ENCODE data around the gene MVB12B. TPM values are rescaled to one million over a fixed set of nuclear protein-coding genes. Genes with fewer than 3 reads are reported as not detected.
"Not testable (repeated sequence)": the region's sequence is repeated elsewhere in the genome, so short reads cannot be mapped to it uniquely, and the experiment has no call there.

The MVB12B gene
- total RNA-seq, 1 experiment from 2014 or later = 5.7 TPM

GRCh38 chr9:126474786-126475485 is 148.3 kb downstream of the MVB12B start (continued):
- no peak for TF ChIP-seq USF2 (CRISPR knock-in tag; IDR thresholded peaks at IDR 0.05)
- TF ChIP-seq GTF2I (CRISPR knock-in tag; conservative IDR thresholded peaks at IDR 0.05) = no peak
- TF ChIP-seq ARID4B (CRISPR knock-in tag; IDR thresholded peaks at IDR 0.05; ENCODE audit: borderline replicate concordance) = no peak
- no peak for TF ChIP-seq ZBTB21 (CRISPR knock-in tag; IDR thresholded peaks at IDR 0.05; ENCODE audit: borderline replicate concordance)

- peaks cover 6% of the 10 kb centered on the region for H3K9me3 Mint-ChIP-seq
- POLR2A ChIA-PET = no interaction called here
These were observed 149.4 kb downstream of the MVB12B start for GRCh38 chr9:126475933-126476555.

GRCh38 chr9:126477432-126477831 is 150.8 kb downstream of the MVB12B start:
- CTCF ChIA-PET; H3K27me3 Mint-ChIP-seq (ENCODE audit: low read depth); ATAC-seq; H3K4me3 Mint-ChIP-seq; H3K27ac Mint-ChIP-seq; H3K9me3 Mint-ChIP-seq; DNase-seq (ENCODE audit: low spot score); POLR2A ChIA-PET; H3K36me3 Mint-ChIP-seq: not testable (repeated sequence)
- H3K4me1 Mint-ChIP-seq = peaks cover 15% of the 10 kb centered on the region

More at GRCh38 chr9:126475933-126476555, 149.4 kb downstream of the MVB12B start:
- Mint-ChIP-seq H3K27ac (no peak overlapping the region), H3K27me3 (ENCODE audit: low read depth) (no peaks in the 10 kb centered on the region), H3K36me3 (peaks cover 5% of the 10 kb centered on the region; the same call in 1 of the 2 replicates), H3K4me1 (peaks cover 29% of the 10 kb centered on the region), H3K4me3 (no peak overlapping the region)
- CTCF ChIA-PET = interaction anchor here (0.6 kb wide), 1 partner anchor 17 kb away, joined by 5 read pairs; no protein-coding TSS in a partner anchor
- ATAC-seq (no peak), DNase-seq (ENCODE audit: low spot score) (no peak)
- TF ChIP-seq PREB (CRISPR knock-in tag; IDR thresholded peaks at IDR 0.05; ENCODE audit: borderline replicate concordance) (no peak), ZNF416 (CRISPR knock-in tag; IDR thresholded peaks at IDR 0.05) (no peak), HMGXB4 (CRISPR knock-in tag; IDR thresholded peaks at IDR 0.05) (no peak), NFATC4 (CRISPR knock-in tag; IDR thresholded peaks at IDR 0.05) (no peak), CREM (CRISPR knock-in tag; IDR thresholded peaks at IDR 0.05) (no peak), ETV6 (CRISPR knock-in tag; IDR thresholded peaks at IDR 0.05) (no peak), NR2C2 (CRISPR knock-in tag; IDR thresholded peaks at IDR 0.05) (no peak), SMAD3 (CRISPR knock-in tag; IDR thresholded peaks at IDR 0.05; ENCODE audit: borderline replicate concordance) (no peak), ZMAT4 (CRISPR knock-in tag; IDR thresholded peaks at IDR 0.05) (no peak), FOXK1 (CRISPR knock-in tag; IDR thresholded peaks at IDR 0.05) (no peak), ATF3 (CRISPR knock-in tag; conservative IDR thresholded peaks at IDR 0.05) (no peak), ESRRA (CRISPR knock-in tag; IDR thresholded peaks at IDR 0.05; ENCODE audit: borderline replicate concordance) (no peak), HMGA2 (CRISPR knock-in tag; IDR thresholded peaks at IDR 0.05) (no peak), NR1H2 (CRISPR knock-in tag; IDR thresholded peaks at IDR 0.05) (no peak), FOXP1 (CRISPR knock-in tag; IDR thresholded peaks at IDR 0.05; ENCODE audit: borderline replicate concordance) (no peak), NR3C1 (CRISPR knock-in tag; conservative IDR thresholded peaks at IDR 0.05; ENCODE audit: low read depth) (no peak), TCF7 (CRISPR knock-in tag; IDR thresholded peaks at IDR 0.05; ENCODE audit: low read depth) (no peak), ATF2 (CRISPR knock-in tag; IDR thresholded peaks at IDR 0.05; ENCODE audit: borderline replicate concordance, low read depth) (no peak), ZNF423 (CRISPR knock-in tag; IDR thresholded peaks at IDR 0.05) (no peak), ZNF671 (CRISPR knock-in tag; IDR thresholded peaks at IDR 0.05) (no peak)

Measured in WTC11 (cell line).